IMR-90 (cell line): ENCODE results near the gene DCC. TPM values are rescaled to one million over a fixed set of nuclear protein-coding genes. Genes with fewer than 3 reads are reported as not detected.

Source experiments
- ATAC-seq: fragments of 200-7000 bp; cut with Tn5 transposase; 2 replicates; pipeline ENCODE4 v1.9.1; 2020; ENCODE audit warnings: low read depth, mild to moderate bottlenecking, moderate library complexity
- BruUV-seq: library from RNA; stranded (reverse); fragments of 400-500 nt; replicated peaks from 2 replicates; lab custom pipeline; 2021; lab: Mats Ljungman, UMichigan
- CTCF ChIA-PET: fragments of 300-600 bp; formaldehyde crosslinking; extraction: SDS; loops from one replicate; lab custom pipeline; 2021; ENCODE audit warnings: antibody characterized with exemption; lab: Yijun Ruan, JAX
- POLR2A ChIA-PET: fragments of 300-600 bp; sonication (Branson Sonifier 250); formaldehyde crosslinking; loops from one replicate; lab custom pipeline; 2022; ENCODE audit warnings: antibody characterized with exemption; ENCODE audit not compliant: unreplicated experiment; lab: Charles Lee
- DNase-seq: peaks from one replicate; pipeline ENCODE4 v3.0.0; 2013
- H2AFZ ChIP-seq: replicated peaks from 2 replicates; pipeline ENCODE3; 2013; ENCODE audit warnings: low read length, mild to moderate bottlenecking; ENCODE audit not compliant: poor library complexity
- H2AK5ac ChIP-seq: 2 replicates; pipeline ENCODE4 v1.6.1; 2013; ENCODE audit warnings: low read depth, low read length, inconsistent platforms
- H2AK9ac ChIP-seq: replicated peaks from 2 replicates; pipeline ENCODE3; 2013; ENCODE audit warnings: mild to moderate bottlenecking, low read depth, low read length, moderate library complexity; ENCODE audit not compliant: poor library complexity
- H2BK120ac ChIP-seq: 2 replicates; pipeline ENCODE4 v1.6.1; 2013; ENCODE audit warnings: low read depth, low read length, inconsistent platforms
- H2BK15ac ChIP-seq: 3 replicates; pipeline ENCODE4 v1.6.1; 2013; ENCODE audit warnings: low read depth, low read length, inconsistent platforms
- H2BK20ac ChIP-seq: 2 replicates; pipeline ENCODE4 v1.6.1; 2013; ENCODE audit warnings: low read depth, mild to moderate bottlenecking, inconsistent platforms, low read length, moderate library complexity
- H2BK5ac ChIP-seq: 2 replicates; pipeline ENCODE4 v1.6.1; 2013; ENCODE audit warnings: mild to moderate bottlenecking, low read depth, low read length, inconsistent platforms; ENCODE audit not compliant: poor library complexity, severe bottlenecking
- H3K14ac ChIP-seq: replicated peaks from 2 replicates; pipeline ENCODE4 v1.6.1; 2013; ENCODE audit warnings: low read depth, low read length, inconsistent platforms
- H3K18ac ChIP-seq: 2 replicates; pipeline ENCODE4 v1.6.1; 2013; ENCODE audit warnings: low read depth, low read length, control low read depth
- H3K23ac ChIP-seq: 2 replicates; pipeline ENCODE4 v1.6.1; 2013; ENCODE audit warnings: low read depth, low read length, inconsistent platforms
- H3K27ac ChIP-seq: 2 replicates; pipeline ENCODE4 v1.5.1; 2013; ENCODE audit warnings: mild to moderate bottlenecking, control low read depth, low read length; ENCODE audit not compliant: insufficient read depth
- H3K27me3 ChIP-seq: 2 replicates; pipeline ENCODE4 v1.6.1; 2013; ENCODE audit warnings: low read length; ENCODE audit not compliant: control insufficient read depth, insufficient read depth
- H3K36me3 ChIP-seq: 2 replicates; pipeline ENCODE4 v1.6.1; 2013; ENCODE audit warnings: low read length, mixed read lengths; ENCODE audit not compliant: control insufficient read depth, insufficient read depth
- H3K4ac ChIP-seq: 2 replicates; pipeline ENCODE4 v1.6.1; 2013; ENCODE audit warnings: low read depth, low read length, inconsistent platforms
- H3K4me1 ChIP-seq: 2 replicates; pipeline ENCODE4 v1.6.1; 2013; ENCODE audit warnings: low read length, mixed read lengths; ENCODE audit not compliant: control insufficient read depth, insufficient read depth
- H3K4me2 ChIP-seq: 2 replicates; pipeline ENCODE4 v1.6.1; 2013; ENCODE audit warnings: low read depth, mild to moderate bottlenecking, control low read depth, low read length, moderate library complexity
- H3K4me3 ChIP-seq: 2 replicates; pipeline ENCODE4 v1.5.1; 2013; ENCODE audit warnings: low read depth, mild to moderate bottlenecking, control low read depth, low read length, moderate library complexity; ENCODE audit not compliant: insufficient read depth
- H3K56ac ChIP-seq: 2 replicates; pipeline ENCODE4 v1.6.1; 2013; ENCODE audit warnings: low read length, inconsistent platforms; ENCODE audit not compliant: insufficient read depth; ENCODE audit errors: extremely low read depth
- H3K79me1 ChIP-seq, 2 experiments: 2 replicates each; pipeline ENCODE4 v1.6.1; 2013; ENCODE audit warnings: low read length in 2 of 2, inconsistent platforms in 1 of 2, low read depth in 1 of 2
- H3K9ac ChIP-seq: 2 replicates; pipeline ENCODE4 v1.6.1; 2013; ENCODE audit warnings: low read depth, low read length, control low read depth
- H3K9me1 ChIP-seq: 2 replicates; pipeline ENCODE4 v1.6.1; 2013; ENCODE audit warnings: low read length, inconsistent platforms; ENCODE audit not compliant: insufficient read depth
- H3K9me3 ChIP-seq: 2 replicates; pipeline ENCODE4 v1.6.1; 2013; ENCODE audit warnings: low read length; ENCODE audit not compliant: control insufficient read depth, insufficient read depth
- H4K20me1 ChIP-seq: 2 replicates; pipeline ENCODE4 v1.6.1; 2013; ENCODE audit warnings: low read length, inconsistent platforms; ENCODE audit not compliant: insufficient read depth
- H4K5ac ChIP-seq: 2 replicates; pipeline ENCODE4 v1.6.1; 2013; ENCODE audit warnings: mild to moderate bottlenecking, low read depth, low read length, control low read depth
- H4K8ac ChIP-seq, 2 experiments: 2 replicates each; pipeline ENCODE4 v1.6.1; 2013; ENCODE audit warnings: low read depth in 2 of 2, low read length in 2 of 2, control low read depth in 1 of 2, inconsistent platforms in 1 of 2
- H4K91ac ChIP-seq: 2 replicates; pipeline ENCODE4 v1.6.1; 2013; ENCODE audit warnings: low read depth, low read length, inconsistent platforms; ENCODE audit not compliant: insufficient read depth
- ELK1 ChIP-seq: fragments of 150-350 bp; IDR thresholded peaks from 2 replicates; pipeline ENCODE4 v1.6.1; 2016; ENCODE audit warnings: low read depth, mild to moderate bottlenecking, low read length, moderate library complexity, borderline replicate concordance
- FOS ChIP-seq: fragments of 150-350 bp; IDR thresholded peaks from 2 replicates; pipeline ENCODE4 v1.6.1; 2016; ENCODE audit warnings: low read depth, low read length
- MAFK ChIP-seq: IDR thresholded peaks from 2 replicates; pipeline ENCODE4 v1.6.1; 2012; ENCODE audit warnings: low read depth, low read length, improper control_type of control experiment
- WGBS, 2 experiments: methylation state at CpG; one replicate each; pipeline versions ENCODE4 v1.1.5 to v1.1.7; 2013; ENCODE audit warnings: missing lambda C conversion rate in 2 of 2; ENCODE audit not compliant: insufficient read length in 1 of 2; ENCODE audit errors: extremely low coverage in 2 of 2; 5-methylcytosine and 5-hydroxymethylcytosine counted together
- dilution Hi-C: fragments of 300-500 bp; cut with HindIII; formaldehyde crosslinking; loops from one replicate; pipeline ENCODE4 v1.14.3; 2018; ENCODE audit warnings: low sequenced_read_pairs; ENCODE audit not compliant: unreplicated experiment
- in situ Hi-C: fragments of 300-500 bp; cut with MboI; formaldehyde crosslinking; loops from 3 replicates; pipeline ENCODE4 v1.14.3; 2019; ENCODE audit warnings: low sequenced_read_pairs, inconsistent platforms, mixed read lengths
- intact Hi-C: fragments of 100-400 bp; cut with micrococcal nuclease; formaldehyde crosslinking; loops from 2 replicates; pipeline ENCODE4 v1.10.0; 2022
- polyA plus RNA-seq, 3 experiments: library from polyadenylated mRNA; depleted of rRNA; stranded (reverse); fragments of >200 nt; gene quantifications; 2 replicates each; pipeline ENCODE4 v1.2.3, GENCODE V29; 2012; ENCODE audit warnings: low replicate concordance in 1 of 3
- total RNA-seq: library from RNA; depleted of rRNA; stranded (reverse); fragments of >200 nt; gene quantifications from 2 replicates; pipeline ENCODE4 v1.2.3, GENCODE V29; 2012

DCC gene
- total and polyA plus RNA-seq, 2 of the 4 experiments (the other 2 are of a cell fraction): 0.31 to 0.54 TPM

- Histone ChIP-seq H2BK120ac (no peak overlapping the region), H4K91ac (no peak overlapping the region), H2AK9ac (no peak overlapping the region), H3K18ac (no peak overlapping the region), H2AFZ (no peak overlapping the region), H4K8ac (no peak overlapping the region), H3K23ac (no peak overlapping the region), H3K56ac (no peak overlapping the region), H3K4me1 (no peaks in the 10 kb centered on the region), H3K4me3 (no peak overlapping the region), H3K4me2 (no peak overlapping the region), H3K9me3 (no peaks in the 10 kb centered on the region), H3K27me3 (no peaks in the 10 kb centered on the region), H3K9me1 (no peaks in the 10 kb centered on the region), H3K36me3 (no peaks in the 10 kb centered on the region), H2BK20ac (no peak overlapping the region), H4K20me1 (no peaks in the 10 kb centered on the region), H3K27ac (no peak overlapping the region), H2BK15ac (no peak overlapping the region), H4K5ac (no peak overlapping the region), H3K9ac (no peak overlapping the region), H3K4ac (no peak overlapping the region), H3K14ac (no peak overlapping the region), H2AK5ac (no peak overlapping the region), H2BK5ac (no peak overlapping the region), H3K79me1 (no peaks in the 10 kb centered on the region)
- TF ChIP-seq ELK1 (no peak), MAFK (no peak), FOS (no peak)
- BruUV-seq: no TSS peak
- dilution Hi-C loops: no loop called here
- no CpG with 5 or more reads among the region's 3 CpGs for WGBS, 2 experiments
- DNase-seq: no peak
- intact Hi-C loops: no loop called here
- CTCF ChIA-PET: no interaction called here
- POLR2A ChIA-PET: no interaction called here
- no peak for ATAC-seq
- in situ Hi-C loops: no loop called here
Measured at GRCh38 chr18:52402814-52403213, 62.8 kb downstream of the DCC start.
